ENCODE data around the gene OLFM3. TPM values are rescaled to one million over a fixed set of nuclear protein-coding genes. Genes with fewer than 3 reads are reported as not detected.

The OLFM3 gene
- total RNA-seq, 1 experiment from 2014 or later = not detected

GRCh38 chr1:101965341-101965740 lies 31.4 kb downstream of the OLFM3 start:
- no peak overlapping the region for H2AFZ ChIP-seq
- intact Hi-C loops (cut with micrococcal nuclease; ENCODE audit: unreplicated experiment) = no loop called here
- no peaks in the 10 kb centered on the region for H3K9me3 ChIP-seq (ENCODE audit: insufficient read depth, low read depth)
- no peaks in the 10 kb centered on the region for H3K36me3 ChIP-seq (ENCODE audit: low read depth)
- H3K27me3 ChIP-seq (ENCODE audit: insufficient read depth, low read depth) = no peaks in the 10 kb centered on the region
- TF ChIP-seq EZH2 (IDR thresholded peaks at IDR 0.05; ENCODE audit: low read depth) = no peak
- TF ChIP-seq CTCF (conservative IDR thresholded peaks at IDR 0.05) = no peak
- DNase-seq = no peak
- ChIA-PET CTCF (no interaction called here), POLR2A (ENCODE audit: unreplicated experiment) (no interaction called here)
- no peak overlapping the region for H3K4me3 ChIP-seq
- no peak overlapping the region for H3K27ac ChIP-seq
- no peaks in the 10 kb centered on the region for H4K20me1 ChIP-seq (ENCODE audit: insufficient read depth)
- H3K4me1 ChIP-seq (replicated peaks; ENCODE audit: insufficient read depth) = no peaks in the 10 kb centered on the region
- BruUV-seq (replicated peaks) = no TSS peak
- no peaks in the 10 kb centered on the region for H3K79me2 ChIP-seq (ENCODE audit: low read depth)
- no peak overlapping the region for H3K4me2 ChIP-seq
- no peaks in the 10 kb centered on the region for H3K9me2 ChIP-seq (ENCODE audit: insufficient read depth)
- no peaks in the 10 kb centered on the region for H3F3A ChIP-seq (ENCODE audit: insufficient read depth, low read depth)

- no peak overlapping the region for H2AFZ ChIP-seq
- H3K4me2 ChIP-seq = no peak overlapping the region
- H4K20me1 ChIP-seq (ENCODE audit: insufficient read depth) = no peaks in the 10 kb centered on the region
- DNase-seq = no peak
- H3K27ac ChIP-seq = no peak overlapping the region
- H3K9me3 ChIP-seq (ENCODE audit: insufficient read depth, low read depth) = no peaks in the 10 kb centered on the region
- BruUV-seq (replicated peaks) = no TSS peak
- TF ChIP-seq EZH2 (IDR thresholded peaks at IDR 0.05; ENCODE audit: low read depth) (no peak), CTCF (conservative IDR thresholded peaks at IDR 0.05) (no peak)
- no peaks in the 10 kb centered on the region for H3K4me1 ChIP-seq (replicated peaks; ENCODE audit: insufficient read depth)
- ChIA-PET CTCF (no interaction called here), POLR2A (ENCODE audit: unreplicated experiment) (no interaction called here)
- H3K4me3 ChIP-seq = no peak overlapping the region
- H3F3A ChIP-seq (ENCODE audit: insufficient read depth, low read depth) = no peaks in the 10 kb centered on the region
- no peaks in the 10 kb centered on the region for H3K9me2 ChIP-seq (ENCODE audit: insufficient read depth)
- H3K36me3 ChIP-seq (ENCODE audit: low read depth) = no peaks in the 10 kb centered on the region
- H3K79me2 ChIP-seq (ENCODE audit: low read depth) = no peaks in the 10 kb centered on the region
- H3K27me3 ChIP-seq (ENCODE audit: insufficient read depth, low read depth) = no peaks in the 10 kb centered on the region
- intact Hi-C loops (cut with micrococcal nuclease; ENCODE audit: unreplicated experiment) = no loop called here
Observed at GRCh38 chr1:101964708-101965107, 32.0 kb downstream of the OLFM3 start.

- Histone ChIP-seq H3K36me3 (ENCODE audit: low read depth) (no peaks in the 10 kb centered on the region), H3K79me2 (ENCODE audit: low read depth) (no peaks in the 10 kb centered on the region), H3K4me1 (replicated peaks; ENCODE audit: insufficient read depth) (no peaks in the 10 kb centered on the region), H3F3A (ENCODE audit: insufficient read depth, low read depth) (no peaks in the 10 kb centered on the region), H3K27me3 (ENCODE audit: insufficient read depth, low read depth) (no peaks in the 10 kb centered on the region), H2AFZ (no peak overlapping the region), H4K20me1 (ENCODE audit: insufficient read depth) (no peaks in the 10 kb centered on the region), H3K27ac (no peak overlapping the region), H3K9me3 (ENCODE audit: insufficient read depth, low read depth) (no peaks in the 10 kb centered on the region), H3K9me2 (ENCODE audit: insufficient read depth) (no peaks in the 10 kb centered on the region), H3K4me2 (no peak overlapping the region), H3K4me3 (no peak overlapping the region)
- DNase-seq = no peak
- POLR2A ChIA-PET (ENCODE audit: unreplicated experiment) = no interaction called here
- intact Hi-C loops (cut with micrococcal nuclease; ENCODE audit: unreplicated experiment) = no loop called here
- TF ChIP-seq CTCF (conservative IDR thresholded peaks at IDR 0.05) (no peak), EZH2 (IDR thresholded peaks at IDR 0.05; ENCODE audit: low read depth) (no peak)
- BruUV-seq (replicated peaks) = no TSS peak
- CTCF ChIA-PET = no interaction called here
Observed at GRCh38 chr1:101960142-101960541, 36.6 kb downstream of the OLFM3 start.
